IMR-90 (cell line): ENCODE results near the gene MNT. TPM values are rescaled to one million over a fixed set of nuclear protein-coding genes. Genes with fewer than 3 reads are reported as not detected.
A peak's percentile ranks its signal among the peaks of the same experiment; 100 is the strongest.

Experiments
- ATAC-seq: fragments of 200-7000 bp; cut with Tn5 transposase; 2 replicates; pipeline ENCODE4 v1.9.1; 2020; ENCODE audit warnings: low read depth, mild to moderate bottlenecking, moderate library complexity
- BruUV-seq: library from RNA; stranded (reverse); fragments of 400-500 nt; replicated peaks from 2 replicates; lab custom pipeline; 2021; lab: Mats Ljungman, UMichigan
- CTCF ChIA-PET: fragments of 300-600 bp; formaldehyde crosslinking; extraction: SDS; loops from one replicate; lab custom pipeline; 2021; ENCODE audit warnings: antibody characterized with exemption; lab: Yijun Ruan, JAX
- POLR2A ChIA-PET: fragments of 300-600 bp; sonication (Branson Sonifier 250); formaldehyde crosslinking; loops from one replicate; lab custom pipeline; 2022; ENCODE audit warnings: antibody characterized with exemption; ENCODE audit not compliant: unreplicated experiment; lab: Charles Lee
- DNase-seq: peaks from one replicate; pipeline ENCODE4 v3.0.0; 2013
- H2AFZ ChIP-seq: replicated peaks from 2 replicates; pipeline ENCODE3; 2013; ENCODE audit warnings: low read length, mild to moderate bottlenecking; ENCODE audit not compliant: poor library complexity
- H2AK5ac ChIP-seq: 2 replicates; pipeline ENCODE4 v1.6.1; 2013; ENCODE audit warnings: low read depth, low read length, inconsistent platforms
- H2AK9ac ChIP-seq: replicated peaks from 2 replicates; pipeline ENCODE3; 2013; ENCODE audit warnings: mild to moderate bottlenecking, low read depth, low read length, moderate library complexity; ENCODE audit not compliant: poor library complexity
- H2BK120ac ChIP-seq: 2 replicates; pipeline ENCODE4 v1.6.1; 2013; ENCODE audit warnings: low read depth, low read length, inconsistent platforms
- H2BK15ac ChIP-seq: 3 replicates; pipeline ENCODE4 v1.6.1; 2013; ENCODE audit warnings: low read depth, low read length, inconsistent platforms
- H2BK20ac ChIP-seq: 2 replicates; pipeline ENCODE4 v1.6.1; 2013; ENCODE audit warnings: low read depth, mild to moderate bottlenecking, inconsistent platforms, low read length, moderate library complexity
- H2BK5ac ChIP-seq: 2 replicates; pipeline ENCODE4 v1.6.1; 2013; ENCODE audit warnings: mild to moderate bottlenecking, low read depth, low read length, inconsistent platforms; ENCODE audit not compliant: poor library complexity, severe bottlenecking
- H3K14ac ChIP-seq: replicated peaks from 2 replicates; pipeline ENCODE4 v1.6.1; 2013; ENCODE audit warnings: low read depth, low read length, inconsistent platforms
- H3K18ac ChIP-seq: 2 replicates; pipeline ENCODE4 v1.6.1; 2013; ENCODE audit warnings: low read depth, low read length, control low read depth
- H3K23ac ChIP-seq: 2 replicates; pipeline ENCODE4 v1.6.1; 2013; ENCODE audit warnings: low read depth, low read length, inconsistent platforms
- H3K27ac ChIP-seq: 2 replicates; pipeline ENCODE4 v1.5.1; 2013; ENCODE audit warnings: mild to moderate bottlenecking, control low read depth, low read length; ENCODE audit not compliant: insufficient read depth
- H3K27me3 ChIP-seq: 2 replicates; pipeline ENCODE4 v1.6.1; 2013; ENCODE audit warnings: low read length; ENCODE audit not compliant: control insufficient read depth, insufficient read depth
- H3K36me3 ChIP-seq: 2 replicates; pipeline ENCODE4 v1.6.1; 2013; ENCODE audit warnings: low read length, mixed read lengths; ENCODE audit not compliant: control insufficient read depth, insufficient read depth
- H3K4ac ChIP-seq: 2 replicates; pipeline ENCODE4 v1.6.1; 2013; ENCODE audit warnings: low read depth, low read length, inconsistent platforms
- H3K4me1 ChIP-seq: 2 replicates; pipeline ENCODE4 v1.6.1; 2013; ENCODE audit warnings: low read length, mixed read lengths; ENCODE audit not compliant: control insufficient read depth, insufficient read depth
- H3K4me2 ChIP-seq: 2 replicates; pipeline ENCODE4 v1.6.1; 2013; ENCODE audit warnings: low read depth, mild to moderate bottlenecking, control low read depth, low read length, moderate library complexity
- H3K4me3 ChIP-seq: 2 replicates; pipeline ENCODE4 v1.5.1; 2013; ENCODE audit warnings: low read depth, mild to moderate bottlenecking, control low read depth, low read length, moderate library complexity; ENCODE audit not compliant: insufficient read depth
- H3K56ac ChIP-seq: 2 replicates; pipeline ENCODE4 v1.6.1; 2013; ENCODE audit warnings: low read length, inconsistent platforms; ENCODE audit not compliant: insufficient read depth; ENCODE audit errors: extremely low read depth
- H3K79me1 ChIP-seq, 2 experiments: 2 replicates each; pipeline ENCODE4 v1.6.1; 2013; ENCODE audit warnings: low read length in 2 of 2, inconsistent platforms in 1 of 2, low read depth in 1 of 2
- H3K9ac ChIP-seq: 2 replicates; pipeline ENCODE4 v1.6.1; 2013; ENCODE audit warnings: low read depth, low read length, control low read depth
- H3K9me1 ChIP-seq: 2 replicates; pipeline ENCODE4 v1.6.1; 2013; ENCODE audit warnings: low read length, inconsistent platforms; ENCODE audit not compliant: insufficient read depth
- H3K9me3 ChIP-seq: 2 replicates; pipeline ENCODE4 v1.6.1; 2013; ENCODE audit warnings: low read length; ENCODE audit not compliant: control insufficient read depth, insufficient read depth
- H4K20me1 ChIP-seq: 2 replicates; pipeline ENCODE4 v1.6.1; 2013; ENCODE audit warnings: low read length, inconsistent platforms; ENCODE audit not compliant: insufficient read depth
- H4K5ac ChIP-seq: 2 replicates; pipeline ENCODE4 v1.6.1; 2013; ENCODE audit warnings: mild to moderate bottlenecking, low read depth, low read length, control low read depth
- H4K8ac ChIP-seq, 2 experiments: 2 replicates each; pipeline ENCODE4 v1.6.1; 2013; ENCODE audit warnings: low read depth in 2 of 2, low read length in 2 of 2, control low read depth in 1 of 2, inconsistent platforms in 1 of 2
- H4K91ac ChIP-seq: 2 replicates; pipeline ENCODE4 v1.6.1; 2013; ENCODE audit warnings: low read depth, low read length, inconsistent platforms; ENCODE audit not compliant: insufficient read depth
- MAFK ChIP-seq: IDR thresholded peaks from 2 replicates; pipeline ENCODE4 v1.6.1; 2012; ENCODE audit warnings: low read depth, low read length, improper control_type of control experiment
- POLR2A ChIP-seq: IDR thresholded peaks from 2 replicates; pipeline ENCODE4 v1.6.1; 2012; ENCODE audit warnings: mild to moderate bottlenecking, low read depth, low read length
- WGBS, 2 experiments: methylation state at CpG; one replicate each; pipeline versions ENCODE4 v1.1.5 to v1.1.7; 2013; ENCODE audit warnings: missing lambda C conversion rate in 2 of 2; ENCODE audit not compliant: insufficient read length in 1 of 2; ENCODE audit errors: extremely low coverage in 2 of 2; 5-methylcytosine and 5-hydroxymethylcytosine counted together
- dilution Hi-C: fragments of 300-500 bp; cut with HindIII; formaldehyde crosslinking; loops from one replicate; pipeline ENCODE4 v1.14.3; 2018; ENCODE audit warnings: low sequenced_read_pairs; ENCODE audit not compliant: unreplicated experiment
- in situ Hi-C: fragments of 300-500 bp; cut with MboI; formaldehyde crosslinking; loops from 3 replicates; pipeline ENCODE4 v1.14.3; 2019; ENCODE audit warnings: low sequenced_read_pairs, inconsistent platforms, mixed read lengths
- intact Hi-C: fragments of 100-400 bp; cut with micrococcal nuclease; formaldehyde crosslinking; loops from 2 replicates; pipeline ENCODE4 v1.10.0; 2022
- polyA plus RNA-seq, 3 experiments: library from polyadenylated mRNA; depleted of rRNA; stranded (reverse); fragments of >200 nt; gene quantifications; 2 replicates each; pipeline ENCODE4 v1.2.3, GENCODE V29; 2012; ENCODE audit warnings: low replicate concordance in 1 of 3
- total RNA-seq: library from RNA; depleted of rRNA; stranded (reverse); fragments of >200 nt; gene quantifications from 2 replicates; pipeline ENCODE4 v1.2.3, GENCODE V29; 2012

Gene MNT
- total and polyA plus RNA-seq, 2 of the 4 experiments (the other 2 are of a cell fraction): 1.4 to 8.3 TPM

- H2BK5ac ChIP-seq: peak overlapping the region; percentile 61
- peak overlapping the region; percentile 69 for H3K9ac ChIP-seq
- H3K27ac ChIP-seq: peak overlapping the region; percentile 66
- in situ Hi-C loops (no loop called here), intact Hi-C loops (loop anchor here (1.0 kb wide), 2 partner anchors 10 to 25 kb away; partner anchors contain the start of gene MNT), dilution Hi-C loops (no loop called here)
- WGBS, 2 experiments: 82% methylated on average over 14 of the region's 18 CpGs; no CpG with 5 or more reads in 1 of the 2 experiments
- BruUV-seq: no TSS peak
- H4K5ac ChIP-seq: no peak overlapping the region
- peaks cover 46% of the 10 kb centered on the region for H4K20me1 ChIP-seq
- peak overlapping the region; percentile 49; the same call in 1 of the 2 replicates for H3K4ac ChIP-seq
- H3K9me3 ChIP-seq: no peaks in the 10 kb centered on the region
- H3K14ac ChIP-seq: peak overlapping the region; percentile 59
- H3K56ac ChIP-seq: peak overlapping the region; percentile 70
- H3K18ac ChIP-seq: 0 out of 2 replicates have a peak overlapping the region, but pooled peaks have one; percentile 9
- peaks cover 12% of the 10 kb centered on the region; the same call in 1 of the 2 replicates for H3K36me3 ChIP-seq
- peak overlapping the region; percentile 41 for H2AK5ac ChIP-seq
- ATAC-seq: no peak
- H3K79me1 ChIP-seq: peaks cover 18 to 69% of the 10 kb centered on the region in 2 experiments
- H3K23ac ChIP-seq: peak overlapping the region; percentile 34; the same call in 1 of the 2 replicates
- H3K9me1 ChIP-seq: peaks cover 5% of the 10 kb centered on the region
- H2BK15ac ChIP-seq: no peak overlapping the region
- no peaks in the 10 kb centered on the region for H3K27me3 ChIP-seq
- 0 out of 2 replicates have a peak, but pooled peaks have one; percentile 31 for TF ChIP-seq POLR2A
- TF ChIP-seq MAFK: no peak
- peak overlapping the region; percentile 80 for H3K4me2 ChIP-seq
- ChIA-PET POLR2A (interaction anchor here (1.2 kb wide), 1 partner anchor 10 kb away, joined by 3 read pairs; no protein-coding TSS in a partner anchor), CTCF (interaction anchor here (3.2 kb wide), 1 partner anchor 9 kb away, joined by 21 read pairs; no protein-coding TSS in a partner anchor)
- H2AFZ ChIP-seq: peak overlapping the region; percentile 36
- H3K4me3 ChIP-seq: peak overlapping the region; percentile 41
- DNase-seq: no peak
- peak overlapping the region; percentile 97 for H2AK9ac ChIP-seq
- H2BK20ac ChIP-seq: no peak overlapping the region
- peaks cover 25% of the 10 kb centered on the region for H3K4me1 ChIP-seq
- no peak overlapping the region for H4K91ac ChIP-seq
- H2BK120ac ChIP-seq: no peak overlapping the region
- H4K8ac ChIP-seq: peak overlapping the region; percentile 8 to 35; a peak in 2 of 4 replicates
Measured at GRCh38 chr17:2391597-2392251, 9.1 kb downstream of the MNT start.
